IPS-NIHi11 (cell line): ENCODE results near the gene LIN7A.

ENCODE experiments used
- DNase-seq: peaks from one replicate; pipeline ENCODE4 v3.0.0; 2012; ENCODE audit warnings: mixed read lengths, low spot score

LIN7A gene

DNA sequence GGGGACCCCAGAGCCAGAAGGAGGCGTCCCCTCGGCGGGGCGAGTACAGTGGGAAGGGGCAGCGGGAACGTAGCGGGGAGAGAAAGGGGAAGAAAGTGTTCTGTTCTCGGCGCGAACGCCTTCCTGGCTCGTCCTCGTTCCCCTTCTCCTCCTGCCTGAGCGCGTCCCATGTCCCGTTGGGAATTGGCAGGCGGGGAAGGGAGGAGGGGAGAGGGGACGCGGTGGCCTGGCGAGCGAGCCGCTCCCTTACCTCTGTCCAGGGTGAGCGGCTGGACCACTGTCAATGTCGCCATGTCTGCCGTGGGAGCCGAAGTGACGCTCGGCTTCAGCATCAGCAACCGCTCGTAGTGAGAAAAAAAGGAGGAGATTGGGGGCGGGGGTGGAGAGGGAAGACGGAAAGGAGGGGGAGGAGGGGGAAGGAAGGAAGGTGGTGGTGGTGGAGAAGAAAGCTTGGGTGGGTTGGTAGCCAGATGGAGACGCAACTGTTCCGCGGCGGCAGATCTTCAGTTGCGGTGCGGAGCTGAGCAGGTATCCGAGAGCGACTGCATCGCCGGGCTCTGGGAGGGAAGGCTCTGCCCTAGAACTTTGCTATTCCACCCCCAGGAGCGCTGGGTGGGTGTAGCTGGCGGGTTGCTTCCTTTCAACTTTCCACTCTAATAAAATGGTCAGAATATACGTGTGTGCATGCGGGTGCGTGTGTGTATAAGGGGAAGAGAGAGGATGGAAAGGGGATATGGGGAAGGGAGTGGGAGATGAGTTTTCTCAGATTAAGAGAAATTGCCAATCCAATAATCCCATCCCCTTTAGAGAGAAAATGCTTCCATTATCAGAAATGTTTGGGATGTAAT lies at the start of gene LIN7A:
LIN7A (minus strand) TSS at position 544 of the 848 bp plus-strand sequence; CDS start at position 332, 212 bp downstream.
- peak; percentile 54 for DNase-seq

- no peak for DNase-seq
Observed at GRCh38 chr12:80986224-80986623, 48.5 kb upstream of the LIN7A start.

DNA sequence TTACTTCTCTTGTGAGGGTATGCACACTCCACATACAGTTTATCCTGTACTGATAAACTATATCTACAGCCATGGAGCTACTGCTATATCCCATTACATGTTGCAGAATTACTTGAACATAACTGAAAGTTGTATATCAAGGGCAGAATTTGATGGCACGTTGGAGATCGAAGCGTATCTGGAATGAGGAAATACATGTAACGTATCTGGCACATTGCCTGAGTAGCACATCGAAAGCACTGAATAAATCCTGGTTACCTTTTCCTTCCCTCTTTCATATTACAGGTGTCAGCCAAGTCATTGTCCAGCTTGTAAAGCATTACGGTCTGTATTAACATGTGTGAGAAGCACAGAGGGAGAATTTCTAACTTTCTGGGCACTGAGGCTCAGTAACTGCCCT lies 42.1 kb upstream of the LIN7A start:
- no peak for DNase-seq

GRCh38 chr12:80979251-80979650 lies 41.5 kb upstream of the LIN7A start:
- no peak for DNase-seq

DNA sequence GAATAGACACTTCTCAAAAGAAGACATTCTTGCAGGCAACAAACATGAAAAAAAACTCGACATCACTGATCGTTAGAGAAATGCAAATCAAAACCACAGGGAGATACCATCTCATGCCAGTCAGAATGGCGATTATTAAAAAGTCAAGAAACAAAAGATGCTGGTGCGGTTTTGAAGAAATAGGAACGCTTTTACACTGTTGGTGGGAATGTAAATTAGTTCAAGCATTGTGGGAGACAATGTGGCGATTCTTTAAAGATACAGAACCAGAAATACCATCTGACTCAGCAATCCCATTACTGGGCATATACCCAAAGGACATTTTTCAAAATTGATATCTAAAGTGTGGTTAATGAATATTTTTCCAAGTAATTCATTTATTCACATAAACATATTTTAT lies 39.6 kb upstream of the LIN7A start:
- DNase-seq, result no peak

DNA sequence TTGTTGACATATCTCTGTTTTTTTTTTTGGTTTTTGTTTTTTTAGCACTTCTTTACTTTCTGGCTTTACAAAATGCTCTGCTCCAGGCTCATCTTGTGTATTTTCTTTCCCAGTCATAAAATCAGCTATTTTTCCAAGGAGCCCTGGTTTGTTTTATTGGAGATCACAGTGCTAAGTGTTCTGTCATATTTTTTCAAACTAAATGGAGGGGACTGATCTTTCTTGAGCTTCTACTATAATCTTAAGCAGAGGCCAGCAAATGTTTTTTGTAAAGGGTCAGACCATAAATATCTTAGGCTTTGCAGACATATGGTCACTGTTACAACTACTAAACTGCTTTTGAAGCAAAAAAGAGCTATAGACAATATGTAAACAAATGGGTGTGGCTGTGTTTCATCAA lies 30.6 kb upstream of the LIN7A start:
- DNase-seq, result no peak

DNA sequence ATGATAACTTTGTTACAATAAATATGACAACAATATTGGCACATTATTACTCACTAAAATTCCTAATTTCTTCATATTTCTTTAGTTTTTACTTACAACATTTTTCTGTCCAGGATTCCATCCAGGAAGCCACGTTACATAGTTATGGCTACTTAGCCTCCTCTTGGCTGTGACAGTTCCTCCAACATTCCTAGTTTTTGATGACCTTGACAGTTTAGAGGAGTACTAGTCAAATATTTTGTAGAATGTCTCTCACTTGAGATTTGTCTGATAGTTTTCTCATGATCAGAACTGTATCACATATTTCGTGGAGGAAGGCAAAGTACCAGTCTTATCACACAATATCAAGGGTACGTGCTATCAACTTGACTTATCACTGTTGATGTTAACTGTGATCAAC lies 29.8 kb upstream of the LIN7A start:
- DNase-seq, result no peak

GRCh38 chr12:80966001-80966400 lies 28.3 kb upstream of the LIN7A start:
- no peak for DNase-seq

DNA sequence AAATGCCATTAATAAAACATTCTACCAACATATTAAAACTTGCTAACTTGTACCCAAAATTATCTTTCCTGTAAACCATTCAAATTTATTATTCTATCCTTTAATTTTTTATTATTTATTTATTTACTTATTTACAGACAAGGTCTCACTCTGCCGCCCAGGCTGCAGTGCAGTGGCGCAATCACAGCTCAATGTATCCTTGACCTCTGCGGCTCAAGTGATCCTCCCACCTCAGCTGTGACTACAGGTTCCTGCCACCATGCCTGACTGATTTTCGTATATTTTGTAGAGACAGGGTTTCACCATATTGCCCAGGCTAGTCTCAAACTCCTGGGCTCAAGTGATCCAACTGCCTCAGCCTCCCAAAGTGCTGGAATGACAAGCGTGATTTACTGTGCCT lies 20.4 kb upstream of the LIN7A start:
- no peak for DNase-seq

- no peak for DNase-seq
Observed at GRCh38 chr12:80954857-80955520, 17.3 kb upstream of the LIN7A start.

- DNase-seq, result no peak
Observed at GRCh38 chr12:80952443-80952842, 14.7 kb upstream of the LIN7A start.

DNA sequence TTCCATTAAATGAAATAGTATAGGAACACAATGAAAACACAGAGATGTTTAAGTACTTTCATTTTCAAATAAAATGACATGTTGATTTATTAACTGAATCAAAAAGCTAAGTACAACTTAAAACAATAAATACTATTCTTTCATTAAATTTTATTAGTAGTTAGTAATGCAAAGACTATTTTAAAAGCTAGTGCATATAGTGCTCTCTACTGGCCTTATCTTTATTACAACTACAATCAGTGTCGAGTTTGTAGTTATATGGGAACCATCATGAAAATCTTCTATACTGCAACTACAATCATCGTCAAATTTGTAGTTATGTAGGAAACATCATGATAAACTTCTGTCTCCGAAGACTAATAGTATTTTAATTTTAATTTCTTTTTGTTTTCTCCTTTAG lies 8.9 kb upstream of the LIN7A start:
- DNase-seq, result no peak

GRCh38 chr12:80943338-80943737 lies 5.6 kb upstream of the LIN7A start:
- no peak for DNase-seq

GRCh38 chr12:80941916-80942315 lies 4.2 kb upstream of the LIN7A start:
- DNase-seq, result no peak

DNA sequence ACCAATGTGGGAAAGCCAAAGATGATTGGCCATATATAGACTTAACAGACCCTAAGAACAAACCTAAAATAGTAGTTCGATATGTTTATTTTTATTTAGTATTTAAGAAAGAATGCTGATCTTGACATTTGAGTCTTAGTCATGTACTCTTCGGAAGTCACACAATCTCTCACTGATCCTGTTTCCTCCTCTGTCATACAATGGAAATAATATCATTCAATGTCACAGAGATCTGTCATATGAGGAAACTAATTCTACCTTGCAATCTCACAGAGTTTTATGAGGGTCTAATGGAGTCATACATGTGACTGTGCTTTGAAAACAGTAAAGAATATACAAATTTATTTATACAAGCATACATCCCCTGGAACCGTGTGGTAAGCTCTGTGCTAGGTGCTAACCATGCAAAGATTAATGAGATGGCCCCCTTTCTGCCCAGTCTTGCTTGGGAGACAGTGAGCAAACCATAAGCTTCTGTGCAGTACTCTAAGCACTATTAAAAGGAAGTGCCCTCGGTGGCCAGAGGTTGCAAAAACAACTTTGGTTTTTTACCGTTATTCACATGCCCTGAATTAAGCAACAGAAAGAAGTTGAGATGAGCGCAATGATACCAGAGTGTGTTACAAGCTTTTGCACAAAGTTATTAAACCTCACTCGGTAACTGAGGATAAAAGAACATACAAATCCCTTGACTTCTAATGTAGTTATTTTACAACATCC lies 1.7 kb upstream of the LIN7A start:
- DNase-seq, result no peak

GRCh38 chr12:80938397-80938796 lies 663 bp upstream of the LIN7A start:
- no peak for DNase-seq

DNA sequence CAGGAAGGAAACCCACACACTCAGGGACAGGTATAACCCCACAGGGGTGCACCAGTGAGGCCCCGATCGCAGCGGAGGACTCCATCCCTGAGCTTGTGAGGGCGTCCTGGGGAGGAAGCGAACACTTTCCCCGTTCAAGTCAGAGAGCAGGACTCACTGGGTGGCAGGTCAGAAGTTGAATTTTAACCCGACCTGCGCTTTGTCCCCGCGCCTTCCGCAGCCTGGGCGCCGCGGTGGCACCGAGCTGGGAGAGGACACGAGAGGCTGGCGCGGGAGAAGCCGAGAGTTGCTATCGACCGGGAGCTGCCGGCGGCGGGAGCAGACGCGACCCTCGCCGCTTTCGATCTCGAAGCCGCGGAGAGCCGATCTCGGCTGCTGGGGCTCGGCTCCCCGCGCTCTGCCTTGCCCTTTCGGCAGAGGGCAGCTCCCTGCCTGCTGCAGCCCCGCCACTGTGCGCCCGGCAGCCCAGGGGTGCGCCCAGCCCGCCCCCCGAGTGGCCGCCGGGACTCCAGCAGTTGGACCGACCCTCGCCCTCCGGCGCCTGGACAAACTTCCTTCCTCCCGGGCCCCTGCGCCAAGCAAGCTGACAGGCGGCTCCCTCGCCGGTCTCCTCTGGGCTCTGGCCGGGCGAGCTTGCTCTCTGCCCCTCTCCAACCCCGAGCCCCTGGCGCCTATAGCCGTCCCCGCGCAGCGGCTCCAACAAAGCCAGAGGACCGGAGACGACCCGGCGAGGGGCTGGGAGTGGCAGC lies 918 bp downstream of the LIN7A start:
- DNase-seq, result peak; percentile 71

- DNase-seq, result peak; percentile 48
Observed at GRCh38 chr12:80936353-80936641, 1.4 kb downstream of the LIN7A start.

DNA sequence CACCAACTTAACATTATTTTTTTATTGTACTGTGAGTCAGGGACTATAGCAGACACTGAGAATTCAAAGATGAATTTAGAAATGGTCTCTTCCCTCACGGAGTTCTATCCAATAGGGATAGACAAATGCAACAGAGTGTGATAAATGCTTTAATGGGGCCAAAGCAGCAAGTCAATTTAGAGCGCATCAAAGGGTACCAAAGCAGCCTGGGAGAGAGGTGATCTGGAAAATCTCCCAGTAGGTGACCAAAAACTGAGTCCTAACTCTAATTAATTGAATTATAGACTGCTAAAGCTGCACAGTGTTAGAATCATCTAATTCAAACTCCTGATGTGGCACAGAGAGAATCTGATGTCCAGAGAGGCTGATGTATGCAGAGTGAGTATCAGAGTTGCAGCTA lies 2.6 kb downstream of the LIN7A start:
- DNase-seq, result no peak

DNA sequence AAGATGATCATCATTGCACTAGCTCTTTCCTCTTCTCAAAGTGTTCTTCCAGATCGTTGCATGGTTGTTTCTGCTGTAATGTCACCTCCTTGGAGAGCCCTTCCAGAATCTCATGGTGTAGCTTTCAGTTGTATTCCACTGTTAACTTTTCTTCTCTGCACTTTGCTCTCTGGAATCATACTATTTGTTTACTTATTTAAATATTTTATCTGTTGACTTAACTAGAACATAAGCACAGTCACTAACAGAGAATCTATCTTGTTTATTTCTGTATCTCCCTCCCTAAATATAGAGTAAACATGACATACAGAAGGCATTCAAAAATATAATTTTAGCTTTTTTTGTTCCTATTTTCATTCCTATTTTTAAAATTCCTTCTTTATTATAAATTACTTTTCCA lies 11.8 kb downstream of the LIN7A start:
- DNase-seq, result no peak

DNA sequence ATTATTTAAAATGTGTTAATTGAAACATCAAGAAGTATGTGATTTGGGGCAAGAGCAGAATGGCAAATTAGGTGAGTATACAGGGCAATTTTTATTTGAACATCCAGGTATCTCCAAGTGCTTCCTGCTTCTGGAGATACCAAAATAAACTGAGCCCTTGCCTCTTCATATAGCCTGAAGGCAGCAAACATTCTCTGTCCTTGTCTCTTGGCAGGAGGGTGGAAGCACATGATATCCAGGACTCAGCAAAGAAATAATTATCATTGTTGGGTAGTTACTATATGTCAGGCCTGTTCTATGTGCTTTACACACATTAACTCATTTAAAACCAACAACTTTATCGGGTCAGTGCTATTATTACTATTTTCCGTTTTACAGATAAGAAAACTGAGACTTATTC lies 12.5 kb downstream of the LIN7A start:
- no peak for DNase-seq

GRCh38 chr12:80924437-80924836 lies 13.3 kb downstream of the LIN7A start:
- no peak for DNase-seq
